ENCODE results near the gene P2RY14.

DNA sequence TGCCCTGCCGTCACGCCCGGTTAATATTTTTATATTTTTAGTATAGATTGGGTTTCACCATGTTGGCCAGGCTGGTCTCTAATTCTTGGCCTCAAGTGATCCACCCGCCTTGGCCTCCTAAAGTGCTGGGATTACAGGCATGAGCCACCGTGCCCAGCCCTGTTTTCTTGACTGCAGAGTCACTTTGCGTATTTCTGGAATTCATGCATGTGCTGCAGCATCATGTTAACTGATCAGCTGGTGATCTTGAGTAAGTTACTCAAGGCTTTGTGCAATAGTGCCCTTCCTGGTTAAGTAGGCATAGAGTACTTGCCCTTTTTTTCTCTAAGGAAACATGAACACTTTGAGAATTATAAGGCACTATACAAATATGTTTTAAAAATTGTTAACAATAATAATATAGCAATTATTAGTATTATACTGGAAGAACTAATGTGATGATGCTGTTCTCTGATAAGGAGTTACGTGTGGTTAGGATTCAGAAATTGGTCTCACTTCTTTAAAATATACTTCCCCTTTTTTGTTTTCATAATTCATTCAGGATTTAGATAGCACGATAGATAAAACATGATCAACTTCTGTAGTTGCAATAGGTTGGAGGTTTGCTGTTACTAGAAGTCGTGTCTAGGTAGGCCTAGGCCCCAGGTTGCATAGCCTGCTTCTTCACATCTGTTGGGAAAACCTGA, 108.9 kb downstream of the P2RY14 start:
- TF ChIP-seq, protein P1, sequence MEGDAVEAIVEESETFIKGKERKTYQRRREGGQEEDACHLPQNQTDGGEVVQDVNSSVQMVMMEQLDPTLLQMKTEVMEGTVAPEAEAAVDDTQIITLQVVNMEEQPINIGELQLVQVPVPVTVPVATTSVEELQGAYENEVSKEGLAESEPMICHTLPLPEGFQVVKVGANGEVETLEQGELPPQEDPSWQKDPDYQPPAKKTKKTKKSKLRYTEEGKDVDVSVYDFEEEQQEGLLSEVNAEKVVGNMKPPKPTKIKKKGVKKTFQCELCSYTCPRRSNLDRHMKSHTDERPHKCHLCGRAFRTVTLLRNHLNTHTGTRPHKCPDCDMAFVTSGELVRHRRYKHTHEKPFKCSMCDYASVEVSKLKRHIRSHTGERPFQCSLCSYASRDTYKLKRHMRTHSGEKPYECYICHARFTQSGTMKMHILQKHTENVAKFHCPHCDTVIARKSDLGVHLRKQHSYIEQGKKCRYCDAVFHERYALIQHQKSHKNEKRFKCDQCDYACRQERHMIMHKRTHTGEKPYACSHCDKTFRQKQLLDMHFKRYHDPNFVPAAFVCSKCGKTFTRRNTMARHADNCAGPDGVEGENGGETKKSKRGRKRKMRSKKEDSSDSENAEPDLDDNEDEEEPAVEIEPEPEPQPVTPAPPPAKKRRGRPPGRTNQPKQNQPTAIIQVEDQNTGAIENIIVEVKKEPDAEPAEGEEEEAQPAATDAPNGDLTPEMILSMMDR (conservative IDR thresholded peaks at IDR 0.05): no peak
- TF ChIP-seq ZFX (IDR thresholded peaks at IDR 0.05): no peak

All from C4-2B (cell line).